ENCODE results near the gene CCDC122. TPM values are rescaled to one million over a fixed set of nuclear protein-coding genes. Genes with fewer than 3 reads are reported as not detected.

The CCDC122 gene
- total RNA-seq, 4 donors from 2014 or later, result 3.5 to 18.0 (median 5.8) TPM

DNA sequence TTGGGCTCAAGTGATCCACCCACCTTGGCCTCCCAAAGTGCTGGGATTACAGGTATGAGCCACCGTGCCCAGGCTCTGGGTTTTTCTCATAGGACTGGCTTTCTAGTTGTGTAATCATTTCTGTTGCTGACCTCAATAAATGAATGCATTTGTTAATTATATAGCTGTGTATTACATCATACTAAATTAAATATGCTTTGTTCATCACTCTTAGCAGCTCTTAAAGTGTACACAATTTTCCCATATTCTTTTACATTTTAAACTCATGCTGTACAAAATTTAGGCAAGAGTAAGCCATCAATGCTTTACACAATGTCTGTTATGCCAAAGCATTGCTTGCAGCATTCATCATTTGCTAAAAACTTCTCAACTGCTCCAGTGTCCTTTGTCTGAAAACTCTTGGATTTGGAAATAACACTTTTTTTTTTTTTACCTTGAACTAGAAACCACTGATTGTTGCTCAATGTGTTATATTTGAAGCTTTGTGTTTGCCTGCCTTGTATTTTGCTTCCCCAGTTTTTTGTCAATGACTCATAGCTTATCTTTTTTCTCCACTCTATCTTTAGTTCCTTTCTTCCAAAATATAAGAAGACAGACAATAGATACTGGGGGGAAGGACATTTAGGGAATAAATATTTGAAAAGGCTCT is 31.4 kb downstream of the CCDC122 start:
- DNase-seq, result no peak
- no peaks in the 10 kb centered on the region for H3K27me3 ChIP-seq
- TF ChIP-seq, protein P1, sequence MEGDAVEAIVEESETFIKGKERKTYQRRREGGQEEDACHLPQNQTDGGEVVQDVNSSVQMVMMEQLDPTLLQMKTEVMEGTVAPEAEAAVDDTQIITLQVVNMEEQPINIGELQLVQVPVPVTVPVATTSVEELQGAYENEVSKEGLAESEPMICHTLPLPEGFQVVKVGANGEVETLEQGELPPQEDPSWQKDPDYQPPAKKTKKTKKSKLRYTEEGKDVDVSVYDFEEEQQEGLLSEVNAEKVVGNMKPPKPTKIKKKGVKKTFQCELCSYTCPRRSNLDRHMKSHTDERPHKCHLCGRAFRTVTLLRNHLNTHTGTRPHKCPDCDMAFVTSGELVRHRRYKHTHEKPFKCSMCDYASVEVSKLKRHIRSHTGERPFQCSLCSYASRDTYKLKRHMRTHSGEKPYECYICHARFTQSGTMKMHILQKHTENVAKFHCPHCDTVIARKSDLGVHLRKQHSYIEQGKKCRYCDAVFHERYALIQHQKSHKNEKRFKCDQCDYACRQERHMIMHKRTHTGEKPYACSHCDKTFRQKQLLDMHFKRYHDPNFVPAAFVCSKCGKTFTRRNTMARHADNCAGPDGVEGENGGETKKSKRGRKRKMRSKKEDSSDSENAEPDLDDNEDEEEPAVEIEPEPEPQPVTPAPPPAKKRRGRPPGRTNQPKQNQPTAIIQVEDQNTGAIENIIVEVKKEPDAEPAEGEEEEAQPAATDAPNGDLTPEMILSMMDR (IDR thresholded peaks at IDR 0.05), result no peak
- no peak for TF ChIP-seq POLR2A (IDR thresholded peaks at IDR 0.05)
- intact Hi-C loops (cut with DNase I; ENCODE audit: low total_unique reads), result no loop called here
- H3K36me3 ChIP-seq, result no peaks in the 10 kb centered on the region
- no peaks in the 10 kb centered on the region for H3K4me1 ChIP-seq
- H3K27ac ChIP-seq, result no peak overlapping the region
- H3K9me3 ChIP-seq, result peaks cover 0 to 19% of the 10 kb centered on the region in 2 donors
- H3K4me3 ChIP-seq, result no peak overlapping the region

DNA sequence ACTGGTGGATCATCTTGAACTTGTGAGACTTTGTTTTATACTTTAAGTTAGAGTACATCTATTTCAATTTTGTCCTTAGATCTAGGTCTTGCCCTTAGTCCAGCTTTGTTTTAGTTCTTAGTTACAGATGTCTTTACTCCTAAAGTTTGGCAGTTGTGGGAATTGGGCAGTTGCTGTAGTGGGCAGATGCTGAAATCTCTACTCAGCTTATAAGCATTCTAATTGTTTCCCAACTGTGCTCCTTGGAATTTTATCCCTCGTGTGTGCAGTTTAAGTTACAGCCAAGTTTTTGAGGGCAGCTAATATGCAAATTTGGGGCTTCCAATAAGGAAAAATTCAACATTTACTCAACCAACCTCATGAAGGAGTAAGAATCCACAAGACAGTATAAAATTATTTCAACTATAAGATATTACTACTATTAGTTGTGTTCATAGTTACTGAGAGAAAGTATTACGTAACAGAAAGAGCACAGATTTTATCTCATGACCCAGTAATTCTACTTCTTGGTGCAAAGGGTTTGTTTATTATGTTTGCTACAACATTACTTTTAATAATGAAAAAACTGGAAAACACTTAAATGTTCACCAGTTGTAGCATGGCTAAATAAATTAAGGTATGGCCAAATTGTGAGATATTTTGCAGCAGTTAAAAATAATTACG is 32.9 kb downstream of the CCDC122 start:
- no peak for DNase-seq
- intact Hi-C loops (cut with DNase I; ENCODE audit: low total_unique reads), result no loop called here
- TF ChIP-seq, protein P1 (IDR thresholded peaks at IDR 0.05), result no peak
- TF ChIP-seq POLR2A (IDR thresholded peaks at IDR 0.05), result no peak
- Histone ChIP-seq H3K36me3 (no peaks in the 10 kb centered on the region), H3K27me3 (no peaks in the 10 kb centered on the region), H3K9me3 (peaks cover 0 to 6% of the 10 kb centered on the region in 2 donors), H3K4me3 (no peak overlapping the region), H3K4me1 (no peaks in the 10 kb centered on the region), H3K27ac (no peak overlapping the region)

DNA sequence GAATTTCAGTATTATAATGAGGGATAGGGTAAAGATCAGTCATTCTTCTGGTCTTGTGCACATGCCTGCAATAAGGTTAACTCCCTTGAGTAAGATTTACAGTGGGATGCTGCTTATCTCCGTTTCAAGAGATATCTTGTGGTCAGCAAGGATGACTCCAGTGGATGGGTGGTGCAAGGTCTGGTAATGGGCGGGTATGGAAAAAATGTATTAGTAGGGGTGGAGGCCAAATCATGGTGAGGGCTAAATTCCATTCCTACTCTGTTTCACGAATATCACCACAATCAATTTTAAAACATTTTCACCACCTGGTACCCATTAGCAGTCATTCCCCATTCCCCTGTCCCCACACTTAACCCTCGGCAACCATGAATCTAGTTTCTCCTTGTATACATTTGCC is 40.6 kb downstream of the CCDC122 start:
- DNase-seq, result no peak
- Histone ChIP-seq H3K27ac (no peak overlapping the region), H3K9me3 (no peaks in the 10 kb centered on the region), H3K27me3 (no peaks in the 10 kb centered on the region), H3K4me3 (no peak overlapping the region), H3K4me1 (no peaks in the 10 kb centered on the region), H3K36me3 (no peaks in the 10 kb centered on the region)
- intact Hi-C loops (cut with DNase I; ENCODE audit: low total_unique reads), result no loop called here
- TF ChIP-seq, protein P1 (IDR thresholded peaks at IDR 0.05), result no peak
- TF ChIP-seq POLR2A (IDR thresholded peaks at IDR 0.05), result no peak

DNA sequence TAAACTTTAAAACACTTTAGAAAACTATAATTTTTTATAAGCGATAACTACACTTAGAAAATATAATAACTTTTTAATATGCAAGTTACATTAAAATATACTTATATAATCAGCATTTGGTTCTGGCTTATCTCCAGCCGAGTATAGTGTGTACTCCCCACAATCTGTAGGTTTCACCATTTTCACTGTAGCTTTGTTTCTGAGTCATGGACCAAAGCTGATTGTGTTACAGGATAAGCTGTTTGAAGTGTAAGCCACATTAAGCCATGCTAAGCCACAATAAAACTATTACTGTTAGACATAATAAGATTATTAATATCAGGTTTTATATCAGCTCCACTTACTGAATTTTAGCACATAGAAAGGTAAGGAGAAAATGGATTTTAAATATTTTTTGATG is 43.8 kb downstream of the CCDC122 start:
- Histone ChIP-seq H3K36me3 (no peaks in the 10 kb centered on the region), H3K9me3 (no peaks in the 10 kb centered on the region), H3K4me3 (no peak overlapping the region), H3K27me3 (no peaks in the 10 kb centered on the region), H3K4me1 (no peaks in the 10 kb centered on the region), H3K27ac (no peak overlapping the region)
- intact Hi-C loops (cut with DNase I; ENCODE audit: low total_unique reads), result no loop called here
- no peak for TF ChIP-seq POLR2A (IDR thresholded peaks at IDR 0.05)
- TF ChIP-seq, protein P1 (IDR thresholded peaks at IDR 0.05), result no peak
- no peak for DNase-seq

DNA sequence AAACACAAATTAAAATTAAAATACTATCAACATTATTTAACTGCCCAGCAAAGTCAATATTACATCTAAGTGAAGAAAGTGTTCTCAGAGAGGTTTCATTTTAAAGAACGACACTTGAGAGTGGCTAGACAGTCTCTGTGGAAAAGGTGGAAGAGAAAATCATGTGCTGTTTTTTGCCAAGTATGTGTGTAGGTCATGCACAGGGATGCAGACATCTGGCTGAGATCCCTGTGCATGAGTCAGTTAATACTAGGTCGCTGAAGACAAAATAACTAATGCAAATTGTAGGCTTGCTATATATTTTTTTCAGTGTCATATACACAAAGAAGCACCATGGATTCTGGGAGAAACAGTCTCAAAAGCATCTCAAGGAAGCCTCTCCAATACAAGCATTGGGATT is 48.5 kb downstream of the CCDC122 start:
- H3K4me3 ChIP-seq, result no peak overlapping the region
- no peaks in the 10 kb centered on the region for H3K27me3 ChIP-seq
- no peaks in the 10 kb centered on the region for H3K4me1 ChIP-seq
- DNase-seq, result no peak
- H3K27ac ChIP-seq, result no peak overlapping the region
- no peaks in the 10 kb centered on the region for H3K36me3 ChIP-seq
- intact Hi-C loops (cut with DNase I; ENCODE audit: low total_unique reads), result no loop called here
- no peaks in the 10 kb centered on the region for H3K9me3 ChIP-seq
- no peak for TF ChIP-seq POLR2A (IDR thresholded peaks at IDR 0.05)
- TF ChIP-seq, protein P1 (IDR thresholded peaks at IDR 0.05), result no peak
